B cell (primary cell): Measurements from ENCODE around the gene TMEM222. TPM values are rescaled to one million over a fixed set of nuclear protein-coding genes. Genes with fewer than 3 reads are reported as not detected.

Experiments
- ATAC-seq: fragments of 200-7000 bp; cut with Tn5 transposase; one replicate; pipeline ENCODE4 v1.10.0; 2021; ENCODE audit warnings: low read depth, mild to moderate bottlenecking, moderate number of reproducible peaks, moderate library complexity
- CTCF ChIA-PET: fragments of 350-600 bp; sonication (Branson Sonifier 250); formaldehyde crosslinking; loops from one replicate; lab custom pipeline; 2021; ENCODE audit warnings: antibody characterized with exemption, inconsistent platforms; lab: Charles Lee
- POLR2A ChIA-PET: fragments of 350-600 bp; sonication (Branson Sonifier 250); formaldehyde crosslinking; loops from one replicate; lab custom pipeline; 2021; ENCODE audit warnings: antibody characterized with exemption; lab: Charles Lee
- DNase-seq: peaks from one replicate; pipeline ENCODE4 v3.0.0; 2013
- H2AFZ ChIP-seq: 2 replicates; pipeline ENCODE4 v1.6.1; 2012; ENCODE audit warnings: mild to moderate bottlenecking, low read depth, low read length; ENCODE audit not compliant: insufficient read depth, poor library complexity, severe bottlenecking
- H3K27ac ChIP-seq, 2 donors: 1 replicate in 1 of 2; 2 replicates in 1 of 2; pipeline ENCODE4 v1.5.1; 2012 to 2013; ENCODE audit warnings: low read length in 2 of 2, mild to moderate bottlenecking in 2 of 2, moderate library complexity in 1 of 2
- H3K27me3 ChIP-seq, 4 experiments: fragments of 200-600 bp in 1 of 4; sonication (generic) in 1 of 4; replicated peaks in 1 of 4; 1 replicate in 2 of 4; 2 replicates in 2 of 4; pipeline versions ENCODE4 v1.6.1 to v1.7.0; 2013 to 2016; ENCODE audit warnings: low read length in 3 of 4, mild to moderate bottlenecking in 2 of 4, mixed read lengths in 1 of 4, moderate library complexity in 1 of 4; ENCODE audit not compliant: insufficient read depth in 4 of 4, control insufficient read depth in 3 of 4; ENCODE audit errors: control extremely low read depth in 1 of 4
- H3K36me3 ChIP-seq, 2 experiments: replicated peaks in 1 of 2; 1 replicate in 1 of 2; 2 replicates in 1 of 2; pipeline versions ENCODE4 v1.6.1 to v1.7.1; 2013; ENCODE audit warnings: low read length in 1 of 2; ENCODE audit not compliant: insufficient read depth in 2 of 2, control insufficient read depth in 1 of 2; ENCODE audit errors: control extremely low read depth in 1 of 2, extremely low read depth in 1 of 2
- H3K4me1 ChIP-seq, 2 donors: fragments of 200-600 bp in 1 of 2; sonication (generic) in 1 of 2; 1 replicate in 1 of 2; 2 replicates in 1 of 2; pipeline versions ENCODE4 v1.5.1 to v1.6.1; 2013 to 2017; ENCODE audit warnings: low read length in 2 of 2; ENCODE audit not compliant: control insufficient read depth in 2 of 2, insufficient read depth in 2 of 2
- H3K4me2 ChIP-seq: replicated peaks from 2 replicates; pipeline ENCODE3; 2012; ENCODE audit warnings: mild to moderate bottlenecking, low read depth, low read length; ENCODE audit not compliant: poor library complexity, severe bottlenecking
- H3K4me3 ChIP-seq, 5 experiments: fragments of 200-600 bp in 1 of 5; sonication (generic) in 1 of 5; 1 replicate in 3 of 5; 2 replicates in 2 of 5; pipeline versions ENCODE4 v1.5.1 to v1.7.0; 2011 to 2016; ENCODE audit warnings: low read length in 4 of 5, mild to moderate bottlenecking in 4 of 5, low read depth in 2 of 5, control low read depth in 1 of 5, moderate library complexity in 1 of 5; ENCODE audit not compliant: insufficient read depth in 1 of 5; ENCODE audit errors: control extremely low read depth in 1 of 5, extremely low read depth in 1 of 5
- H3K79me2 ChIP-seq: fragments of 200-600 bp; sonication (generic); one replicate; pipeline ENCODE4 v1.6.0; 2016; ENCODE audit warnings: low read length; ENCODE audit not compliant: control insufficient read depth, insufficient read depth
- H3K9ac ChIP-seq: fragments of 200-600 bp; sonication (generic); 2 replicates; pipeline ENCODE4 v1.6.1; 2017; ENCODE audit warnings: mild to moderate bottlenecking, low read length, moderate library complexity
- H3K9me3 ChIP-seq, 3 donors: one replicate each; pipeline versions ENCODE4 v1.6.1 to v1.7.1; 2013; ENCODE audit warnings: low read length in 2 of 3; ENCODE audit not compliant: control insufficient read depth in 2 of 3, insufficient read depth in 1 of 3; ENCODE audit errors: control extremely low read depth in 1 of 3
- H4K20me1 ChIP-seq: 2 replicates; pipeline ENCODE4 v1.6.0; 2012; ENCODE audit warnings: mild to moderate bottlenecking, low read length; ENCODE audit not compliant: insufficient read depth, control insufficient read depth, poor library complexity, severe bottlenecking
- H3K27ac Mint-ChIP-seq: one replicate; pipeline ENCODE4 v1.8.0; 2021; ENCODE audit warnings: mixed read lengths
- H3K27me3 Mint-ChIP-seq: one replicate; pipeline ENCODE4 v1.8.0; 2021; ENCODE audit warnings: mixed read lengths
- H3K4me1 Mint-ChIP-seq: one replicate; pipeline ENCODE4 v1.8.0; 2021; ENCODE audit warnings: mixed read lengths
- H3K4me3 Mint-ChIP-seq: one replicate; pipeline ENCODE4 v1.8.0; 2021; ENCODE audit warnings: mixed read lengths
- H3K9me3 Mint-ChIP-seq: one replicate; pipeline ENCODE4 v1.8.0; 2022; ENCODE audit warnings: mixed read lengths; ENCODE audit not compliant: insufficient read depth
- EZH2 ChIP-seq: IDR thresholded peaks from 2 replicates; pipeline ENCODE4 v1.6.1; 2012; ENCODE audit warnings: borderline replicate concordance, low read depth, mild to moderate bottlenecking, moderate library complexity, low read length; ENCODE audit not compliant: insufficient read depth, poor library complexity, severe bottlenecking
- WGBS: methylation state at CpG from one replicate; pipeline ENCODE4 v1.1.5; 2013; ENCODE audit warnings: missing lambda C conversion rate; ENCODE audit not compliant: insufficient coverage; 5-methylcytosine and 5-hydroxymethylcytosine counted together
- intact Hi-C: fragments of 100-400 bp; cut with micrococcal nuclease; formaldehyde crosslinking; loops from one replicate; pipeline ENCODE4 v1.10.0; 2022
- polyA plus RNA-seq: library from polyadenylated mRNA; depleted of rRNA; stranded (reverse); fragments of >200 nt; gene quantifications from 2 replicates; pipeline ENCODE4 v1.2.3, GENCODE V29; 2012
- total RNA-seq, 2 donors: library from RNA; stranded (reverse); fragments of 120-200 nt in 1 of 2; gene quantifications; 1 replicate in 1 of 2; 2 replicates in 1 of 2; pipeline versions ENCODE4 v1.2.3 to v1.2.4, GENCODE V29; 2013 to 2022
- TF ChIP-seq, protein P1 (sequence below): fragments of 200-600 bp; IDR thresholded peaks from one replicate; pipeline ENCODE4 v1.8.0; 2022; ENCODE audit warnings: antibody characterized with exemption, mild to moderate bottlenecking

TMEM222 gene
- total and polyA plus RNA-seq, 2 donors (not counting 1 experiment from before 2014, with no cell fraction given): 44.2 to 80.9 TPM

DNA sequence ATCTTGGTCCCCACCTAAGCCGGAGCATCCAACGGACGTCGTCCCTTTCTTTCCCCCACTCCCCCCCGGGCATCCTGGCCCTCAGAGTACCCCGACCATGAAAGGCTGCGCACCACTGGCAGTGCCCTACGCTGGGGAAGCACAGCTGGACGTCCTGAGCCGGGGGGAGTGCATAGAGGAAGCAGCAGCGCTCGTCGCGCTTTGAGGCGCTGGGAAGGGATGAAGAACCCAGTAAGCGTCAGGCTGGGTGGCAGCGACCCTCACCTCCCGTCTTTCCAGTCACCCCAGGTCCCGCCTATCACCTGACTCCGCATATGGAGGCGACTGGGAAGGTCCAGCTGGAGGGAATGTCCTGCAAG, 39.1 kb downstream of the TMEM222 start:
- H3K27me3 ChIP-seq: no peaks in the 10 kb centered on the region
- no peak for ATAC-seq

DNA sequence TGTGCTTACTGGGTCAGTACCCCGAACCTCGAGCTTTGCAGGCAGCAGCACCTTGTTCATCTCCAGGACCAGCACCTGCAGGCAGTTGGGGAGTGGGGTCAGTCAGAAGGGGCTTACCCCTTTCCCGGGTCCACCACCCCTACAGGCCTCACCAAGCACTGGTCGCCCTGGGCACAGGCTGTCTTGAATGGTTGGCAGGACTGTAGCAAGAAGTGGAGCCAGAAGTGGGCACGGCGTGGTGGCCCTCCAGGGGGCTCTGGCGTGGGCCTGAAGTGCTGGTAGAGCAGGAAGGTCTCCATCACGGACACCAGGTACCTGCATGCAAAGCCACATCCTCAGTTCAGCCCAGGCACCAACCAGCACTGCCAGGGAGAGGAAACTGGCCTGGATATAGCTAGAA, 39.6 kb downstream of the TMEM222 start:
- peaks cover 36 to 57% of the 10 kb centered on the region in 2 donors for H3K4me1 ChIP-seq
- no peak overlapping the region for H3K27ac Mint-ChIP-seq

More for the DNA sequence above, 39.1 kb downstream of the TMEM222 start:
- CTCF ChIA-PET: interaction anchor here (1.3 to 11.1 kb wide), 4 partner anchors 20 to 247 kb away, joined by 6 to 135 read pairs (median 70); partner anchors contain the start of genes CD164L2, GPR3 and SYTL1
- H3K27ac Mint-ChIP-seq: no peak overlapping the region
- no peaks in the 10 kb centered on the region for H3K9me3 Mint-ChIP-seq
- Histone ChIP-seq H3K36me3 (no peaks in the 10 kb centered on the region), H2AFZ (peak overlapping the region; percentile 89), H3K4me1 (peaks cover 38 to 61% of the 10 kb centered on the region in 2 donors), H3K4me2 (peak overlapping the region; percentile 96), H4K20me1 (peaks cover 8% of the 10 kb centered on the region), H3K79me2 (no peaks in the 10 kb centered on the region), H3K9ac (peak overlapping the region; percentile 69), H3K27ac (no peak overlapping the region), H3K4me3 (peak overlapping the region in 4 of 5 experiments; percentile 48 to 63 (median 58)), H3K9me3 (no peaks in the 10 kb centered on the region)
- intact Hi-C loops: no loop called here
- no peak for DNase-seq
- POLR2A ChIA-PET: no interaction called here
- no peaks in the 10 kb centered on the region for H3K27me3 Mint-ChIP-seq
- peak overlapping the region; percentile 92 for H3K4me3 Mint-ChIP-seq
- 66% methylated on average over 19 of the region's 21 CpGs for WGBS
- H3K4me1 Mint-ChIP-seq: peaks cover 59% of the 10 kb centered on the region
- TF ChIP-seq, protein P1, sequence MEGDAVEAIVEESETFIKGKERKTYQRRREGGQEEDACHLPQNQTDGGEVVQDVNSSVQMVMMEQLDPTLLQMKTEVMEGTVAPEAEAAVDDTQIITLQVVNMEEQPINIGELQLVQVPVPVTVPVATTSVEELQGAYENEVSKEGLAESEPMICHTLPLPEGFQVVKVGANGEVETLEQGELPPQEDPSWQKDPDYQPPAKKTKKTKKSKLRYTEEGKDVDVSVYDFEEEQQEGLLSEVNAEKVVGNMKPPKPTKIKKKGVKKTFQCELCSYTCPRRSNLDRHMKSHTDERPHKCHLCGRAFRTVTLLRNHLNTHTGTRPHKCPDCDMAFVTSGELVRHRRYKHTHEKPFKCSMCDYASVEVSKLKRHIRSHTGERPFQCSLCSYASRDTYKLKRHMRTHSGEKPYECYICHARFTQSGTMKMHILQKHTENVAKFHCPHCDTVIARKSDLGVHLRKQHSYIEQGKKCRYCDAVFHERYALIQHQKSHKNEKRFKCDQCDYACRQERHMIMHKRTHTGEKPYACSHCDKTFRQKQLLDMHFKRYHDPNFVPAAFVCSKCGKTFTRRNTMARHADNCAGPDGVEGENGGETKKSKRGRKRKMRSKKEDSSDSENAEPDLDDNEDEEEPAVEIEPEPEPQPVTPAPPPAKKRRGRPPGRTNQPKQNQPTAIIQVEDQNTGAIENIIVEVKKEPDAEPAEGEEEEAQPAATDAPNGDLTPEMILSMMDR: no peak
- TF ChIP-seq EZH2: no peak

More for the DNA sequence above, 39.6 kb downstream of the TMEM222 start:
- H3K9ac ChIP-seq: no peak overlapping the region
- H3K4me3 ChIP-seq: no peak overlapping the region
- intact Hi-C loops: no loop called here
- 94% methylated on average over 7 of the region's 8 CpGs for WGBS
- H3K4me1 Mint-ChIP-seq: peaks cover 54% of the 10 kb centered on the region
- H3K27me3 Mint-ChIP-seq: no peaks in the 10 kb centered on the region
- no peak overlapping the region for H2AFZ ChIP-seq
- no peaks in the 10 kb centered on the region for H3K27me3 ChIP-seq
- H4K20me1 ChIP-seq: peaks cover 8% of the 10 kb centered on the region
- no peaks in the 10 kb centered on the region for H3K36me3 ChIP-seq
- DNase-seq: no peak
- H3K27ac ChIP-seq: no peak overlapping the region
- H3K4me2 ChIP-seq: no peak overlapping the region
- no peaks in the 10 kb centered on the region for H3K9me3 ChIP-seq
- ATAC-seq: no peak
- TF ChIP-seq, protein P1: no peak
- no peak for TF ChIP-seq EZH2
- no peaks in the 10 kb centered on the region for H3K9me3 Mint-ChIP-seq
- H3K79me2 ChIP-seq: no peaks in the 10 kb centered on the region
- ChIA-PET POLR2A (no interaction called here), CTCF (interaction anchor here (0.6 to 11.0 kb wide), 10 partner anchors 12 to 246 kb away, joined by 3 to 132 read pairs (median 5); partner anchors contain the start of gene SYTL1)
- peak overlapping the region; percentile 92 for H3K4me3 Mint-ChIP-seq
